Loucy (cell line): ENCODE measurements around the gene POLA1.

Experiments used
- EZH2phosphoT487 ChIP-seq: fragments of 200-600 bp; IDR thresholded peaks from 2 replicates; pipeline ENCODE4 v1.6.1; 2018; ENCODE audit warnings: antibody characterized with exemption, mild to moderate bottlenecking, moderate library complexity, borderline replicate concordance
- TF ChIP-seq, protein P1 (sequence below): fragments of 200-600 bp; sonication (generic); conservative IDR thresholded peaks from 2 replicates; pipeline ENCODE4 v1.5.1; 2014; ENCODE audit warnings: mild to moderate bottlenecking, antibody characterized with exemption, low read length

DNA sequence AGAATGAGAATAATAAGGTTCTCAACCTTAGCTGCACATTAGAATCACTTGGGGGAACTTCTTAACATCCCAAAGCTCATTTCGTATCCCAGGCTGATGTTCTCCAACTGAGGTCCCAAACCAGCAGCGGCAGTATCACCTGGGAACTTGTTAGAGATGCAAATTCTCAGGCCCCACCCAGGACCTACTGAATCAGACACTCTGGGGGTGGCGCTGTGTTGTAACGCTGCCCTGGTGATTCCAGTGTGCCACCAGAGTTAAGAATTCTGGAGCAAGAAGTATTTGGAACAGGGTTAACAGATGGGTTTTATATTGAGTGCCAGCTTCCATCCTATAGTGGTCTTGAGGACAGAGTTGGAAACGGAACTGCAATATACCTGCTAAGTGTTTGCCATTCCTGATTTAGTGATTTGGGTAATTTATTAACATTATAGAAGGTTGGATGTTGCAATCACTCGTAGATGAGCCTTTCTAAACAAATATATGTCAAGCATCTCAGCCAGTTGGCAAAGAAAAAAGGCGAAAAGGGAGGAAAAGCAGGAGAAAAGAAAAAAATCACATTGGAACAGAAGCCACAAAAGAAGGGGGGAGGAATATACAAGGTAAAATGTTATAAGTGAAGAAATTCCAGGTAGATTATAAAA lies 181.0 kb downstream of the POLA1 start:
- no peak for TF ChIP-seq EZH2phosphoT487
- TF ChIP-seq, protein P1, sequence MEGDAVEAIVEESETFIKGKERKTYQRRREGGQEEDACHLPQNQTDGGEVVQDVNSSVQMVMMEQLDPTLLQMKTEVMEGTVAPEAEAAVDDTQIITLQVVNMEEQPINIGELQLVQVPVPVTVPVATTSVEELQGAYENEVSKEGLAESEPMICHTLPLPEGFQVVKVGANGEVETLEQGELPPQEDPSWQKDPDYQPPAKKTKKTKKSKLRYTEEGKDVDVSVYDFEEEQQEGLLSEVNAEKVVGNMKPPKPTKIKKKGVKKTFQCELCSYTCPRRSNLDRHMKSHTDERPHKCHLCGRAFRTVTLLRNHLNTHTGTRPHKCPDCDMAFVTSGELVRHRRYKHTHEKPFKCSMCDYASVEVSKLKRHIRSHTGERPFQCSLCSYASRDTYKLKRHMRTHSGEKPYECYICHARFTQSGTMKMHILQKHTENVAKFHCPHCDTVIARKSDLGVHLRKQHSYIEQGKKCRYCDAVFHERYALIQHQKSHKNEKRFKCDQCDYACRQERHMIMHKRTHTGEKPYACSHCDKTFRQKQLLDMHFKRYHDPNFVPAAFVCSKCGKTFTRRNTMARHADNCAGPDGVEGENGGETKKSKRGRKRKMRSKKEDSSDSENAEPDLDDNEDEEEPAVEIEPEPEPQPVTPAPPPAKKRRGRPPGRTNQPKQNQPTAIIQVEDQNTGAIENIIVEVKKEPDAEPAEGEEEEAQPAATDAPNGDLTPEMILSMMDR: no peak
